GM12878 (cell line): Measurements from ENCODE around the gene GNPNAT1. TPM values are rescaled to one million over a fixed set of nuclear protein-coding genes. Genes with fewer than 3 reads are reported as not detected.

Experiments used
- ATAC-seq: fragments of 200-7000 bp; cut with Tn5 transposase; 3 replicates; pipeline ENCODE4 v1.9.1; 2020; ENCODE audit warnings: mild to moderate bottlenecking, moderate library complexity
- BruUV-seq: library from RNA; stranded (reverse); fragments of 400-500 nt; replicated peaks from 2 replicates; lab custom pipeline; 2021; lab: Mats Ljungman, UMichigan
- CTCF ChIA-PET: fragments of 300-600 bp; sonication (Branson Sonifier 250); formaldehyde crosslinking; extraction: SDS; loops from one replicate; lab custom pipeline; 2021; ENCODE audit warnings: inconsistent platforms; lab: Yijun Ruan, JAX
- POLR2A ChIA-PET: fragments of 350-600 bp; formaldehyde crosslinking; extraction: SDS; loops from one replicate; lab custom pipeline; 2021; ENCODE audit warnings: inconsistent platforms; lab: Charles Lee
- RAD21 ChIA-PET: fragments of 300-600 bp; sonication (Branson Sonifier 250); formaldehyde crosslinking; loops from one replicate; lab custom pipeline; 2023; ENCODE audit warnings: antibody characterized with exemption; ENCODE audit not compliant: unreplicated experiment; lab: Charles Lee
- SMC1A ChIA-PET: fragments of 300-600 bp; sonication (Branson Sonifier 250); formaldehyde crosslinking; loops from one replicate; lab custom pipeline; 2023; ENCODE audit not compliant: unreplicated experiment, uncharacterized antibody; lab: Charles Lee
- DNase-seq: peaks from one replicate; pipeline ENCODE4 v3.0.0-alpha.2; 2011; ENCODE audit warnings: low read depth, low spot score
- FAIRE-seq: peaks from 3 replicates; lab custom pipeline; 2011; peaks lifted over from hg19 to GRCh38; lab: Jason Lieb, UNC
- H2AFZ ChIP-seq: 2 replicates; pipeline ENCODE4 v1.6.0; 2011; ENCODE audit warnings: low read depth, low read length, control low read depth; ENCODE audit not compliant: control insufficient read depth
- H3K27ac ChIP-seq: 2 replicates; pipeline ENCODE4 v1.5.1; 2011; ENCODE audit warnings: control low read depth; ENCODE audit not compliant: control insufficient read depth, insufficient read depth
- H3K27me3 ChIP-seq, 2 experiments: replicated peaks in 1 of 2; 2 replicates each; pipeline versions ENCODE4 v1.6.0 to v1.6.1; 2011; ENCODE audit warnings: low read length in 1 of 2; ENCODE audit not compliant: control insufficient read depth in 2 of 2, insufficient read depth in 2 of 2
- H3K36me3 ChIP-seq, 2 experiments: 2 replicates each; pipeline ENCODE4 v1.5.1; 2011; ENCODE audit warnings: low read length in 1 of 2; ENCODE audit not compliant: control insufficient read depth in 2 of 2, insufficient read depth in 2 of 2
- H3K4me1 ChIP-seq: 2 replicates; pipeline ENCODE4 v1.6.1; 2011; ENCODE audit warnings: mild to moderate bottlenecking, low read length, moderate library complexity, mixed read lengths; ENCODE audit not compliant: control insufficient read depth, insufficient read depth
- H3K4me2 ChIP-seq: 2 replicates; pipeline ENCODE4 v1.6.0; 2011; ENCODE audit warnings: control low read depth; ENCODE audit not compliant: control insufficient read depth, insufficient read depth
- H3K4me3 ChIP-seq: fragments of 200-600 bp; sonication (generic); 2 replicates; pipeline ENCODE4 v1.5.1; 2016
- H3K79me2 ChIP-seq: 2 replicates; pipeline ENCODE4 v1.6.0; 2011; ENCODE audit warnings: low read length; ENCODE audit not compliant: control insufficient read depth, insufficient read depth
- H3K9ac ChIP-seq: 2 replicates; pipeline ENCODE4 v1.8.0; 2011; ENCODE audit warnings: low read length, control low read depth, mixed read lengths; ENCODE audit not compliant: control insufficient read depth, insufficient read depth
- H3K9me3 ChIP-seq: replicated peaks from 3 replicates; pipeline ENCODE4 v1.5.1; 2011; ENCODE audit warnings: mild to moderate bottlenecking, low read length; ENCODE audit not compliant: control insufficient read depth, insufficient read depth
- H4K20me1 ChIP-seq: 2 replicates; pipeline ENCODE4 v1.6.0; 2011; ENCODE audit not compliant: control insufficient read depth, insufficient read depth
- CHD4 ChIP-seq: fragments of 200-600 bp; sonication (generic); IDR thresholded peaks from 2 replicates; pipeline ENCODE4 v1.6.1; 2016; ENCODE audit warnings: mild to moderate bottlenecking
- EP300 ChIP-seq, 2 experiments: fragments of 150-350 bp in 1 of 2; IDR thresholded peaks; 2 replicates each; pipeline ENCODE4 v1.6.1; 2011 to 2012; ENCODE audit warnings: low read depth in 2 of 2, low read length in 2 of 2, borderline replicate concordance in 1 of 2, improper control_type of control experiment in 1 of 2, inconsistent platforms in 1 of 2; ENCODE audit not compliant: control insufficient read depth in 1 of 2
- EZH2 ChIP-seq: IDR thresholded peaks from 2 replicates; pipeline ENCODE4 v1.6.1; 2012; ENCODE audit warnings: low read depth, mild to moderate bottlenecking, control low read depth, inconsistent platforms, low read length, borderline replicate concordance; ENCODE audit not compliant: control insufficient read depth
- FOXM1 ChIP-seq: IDR thresholded peaks from 2 replicates; pipeline ENCODE4 v1.6.1; 2012; ENCODE audit warnings: low read depth, mild to moderate bottlenecking, inconsistent platforms, low read length, moderate library complexity
- GABPA ChIP-seq: IDR thresholded peaks from 2 replicates; pipeline ENCODE4 v1.6.1; 2014; ENCODE audit warnings: antibody characterized with exemption, low read depth, mild to moderate bottlenecking, inconsistent platforms
- HCFC1 ChIP-seq: fragments of 150-350 bp; IDR thresholded peaks from 2 replicates; pipeline ENCODE4 v1.6.1; 2014; ENCODE audit warnings: low read length
- JUNB ChIP-seq: IDR thresholded peaks from 2 replicates; pipeline ENCODE4 v1.6.1; 2016; ENCODE audit warnings: antibody characterized with exemption, mild to moderate bottlenecking
- MXI1 ChIP-seq: fragments of 150-350 bp; IDR thresholded peaks from 2 replicates; pipeline ENCODE4 v1.6.1; 2011; ENCODE audit warnings: low read depth, mild to moderate bottlenecking, inconsistent platforms, low read length, improper control_type of control experiment
- SIX5 ChIP-seq: IDR thresholded peaks from 2 replicates; pipeline ENCODE4 v1.6.1; 2011; ENCODE audit warnings: mild to moderate bottlenecking, low read depth, low read length, moderate library complexity; ENCODE audit not compliant: severe bottlenecking
- SP1 ChIP-seq: IDR thresholded peaks from one replicate; pipeline ENCODE4 v1.6.1; 2011; ENCODE audit warnings: low read depth, low read length
- SREBF1 ChIP-seq: IDR thresholded peaks from 2 replicates; pipeline ENCODE4 v1.6.1; 2012; ENCODE audit warnings: mild to moderate bottlenecking, low read length
- STAT3 ChIP-seq: IDR thresholded peaks from 2 replicates; pipeline ENCODE4 v1.6.1; 2011; ENCODE audit warnings: low read depth, low read length, improper control_type of control experiment
- SUZ12 ChIP-seq: fragments of 200-600 bp; sonication (generic); IDR thresholded peaks from one replicate; pipeline ENCODE4 v1.6.1; 2018; ENCODE audit warnings: antibody characterized with exemption, mild to moderate bottlenecking; ENCODE audit not compliant: unreplicated experiment
- TCF7 ChIP-seq: IDR thresholded peaks from 2 replicates; pipeline ENCODE4 v1.6.1; 2014; ENCODE audit warnings: antibody characterized with exemption, borderline replicate concordance
- ZNF24 ChIP-seq: fragments of 450-650 bp; IDR thresholded peaks from 2 replicates; pipeline ENCODE4 v1.6.1; 2017; ENCODE audit warnings: antibody characterized with exemption, mild to moderate bottlenecking
- ZNF274 ChIP-seq: IDR thresholded peaks from one replicate; pipeline ENCODE4 v1.8.0; 2011; ENCODE audit not compliant: insufficient read length, insufficient read depth
- WGBS: methylation state at CpG from one replicate; pipeline ENCODE4 v1.1.6; 2016; ENCODE audit warnings: low lambda C conversion rate; ENCODE audit not compliant: insufficient replicate concordance, insufficient coverage; ENCODE audit errors: missing lambda C conversion rate; 5-methylcytosine and 5-hydroxymethylcytosine counted together
- in situ Hi-C: fragments of 300-500 bp; cut with MboI; formaldehyde crosslinking; loops from 9 replicates; pipeline ENCODE4 v1.14.3; 2018; ENCODE audit warnings: mixed read lengths
- intact Hi-C: fragments of 100-400 bp; cut with micrococcal nuclease; formaldehyde crosslinking; loops from one replicate; pipeline ENCODE4 v1.14.2; 2022; ENCODE audit not compliant: unreplicated experiment
- polyA plus RNA-seq, 11 experiments: library from polyadenylated mRNA; depleted of rRNA in 4 of 11; unstranded in 6 of 11; stranded (reverse) in 5 of 11; fragments of >200 nt; fragmentation: Nextera tagmentation in 4 of 11; fragmentation: Illumina TruSeq in 1 of 11; extraction: Ambion mirVana in 4 of 11; extraction: Trizol in 1 of 11; gene quantifications; 1 replicate in 1 of 11; 2 replicates in 10 of 11; pipeline versions ENCODE4 v1.2.1 to v1.2.3, GENCODE V29; 2011 to 2016; ENCODE audit warnings: inconsistent platforms in 2 of 11, missing spikeins in 2 of 11, low read depth in 1 of 11
- total RNA-seq, 4 experiments: library from RNA; depleted of rRNA in 3 of 4; stranded (reverse); fragments of >200 nt in 3 of 4; fragmentation: Illumina TruSeq in 1 of 4; extraction: Trizol in 1 of 4; gene quantifications; 2 replicates each; pipeline versions ENCODE4 v1.2.1 to v1.2.3, GENCODE V29; 2013 to 2021
- TF ChIP-seq, protein P1 (sequence below): fragments of 450-650 bp; IDR thresholded peaks from 2 replicates; pipeline ENCODE4 v1.6.1; 2016; ENCODE audit warnings: mild to moderate bottlenecking
- TF ChIP-seq, protein P2 (sequence below): fragments of 150-350 bp; IDR thresholded peaks from 2 replicates; pipeline ENCODE4 v1.6.1; 2014; ENCODE audit warnings: mild to moderate bottlenecking, low read depth, low read length

GNPNAT1 gene
- total and polyA plus RNA-seq, 10 of the 15 experiments (the other 5 are each of a cell fraction or from before 2014, with no cell fraction given) = 18.9 to 52.6 (median 28.2) TPM

DNA sequence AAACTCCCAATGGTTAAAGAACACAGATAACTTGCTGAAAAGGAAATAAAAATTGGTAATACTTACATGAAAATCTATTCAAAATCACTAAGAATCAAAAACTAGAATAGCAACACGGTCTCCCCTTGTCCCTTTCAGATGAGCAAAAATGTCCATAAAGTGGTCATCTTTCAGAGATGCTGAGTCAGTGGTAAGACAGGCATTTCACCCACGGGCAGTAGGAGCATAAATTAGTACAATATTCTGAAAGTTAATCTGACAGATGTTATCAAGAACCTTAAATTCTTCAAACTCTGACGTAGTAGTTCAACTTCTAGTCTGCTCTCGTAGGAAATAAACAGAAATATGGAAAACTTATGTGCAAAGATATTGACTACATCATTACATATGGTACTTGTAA is 33.1 kb upstream of the GNPNAT1 start:
- ChIA-PET POLR2A (no interaction called here), CTCF (interaction anchor here (0.7 to 7.9 kb wide), 17 partner anchors 8 to 525 kb away, joined by 3 to 115 read pairs (median 4); no protein-coding TSS in a partner anchor), SMC1A (interaction anchor here (0.8 to 3.9 kb wide), 19 partner anchors 9 to 483 kb away, joined by 3 to 58 read pairs (median 6); no protein-coding TSS in a partner anchor), RAD21 (interaction anchor here (0.6 to 4.4 kb wide), 14 partner anchors 17 to 481 kb away, joined by 3 to 68 read pairs (median 4); no protein-coding TSS in a partner anchor)
- WGBS = 0% methylated on average over 4 of the region's 4 CpGs
- no peak overlapping the region for H3K9ac ChIP-seq
- H3K27ac ChIP-seq = no peak overlapping the region
- no peak overlapping the region for H2AFZ ChIP-seq
- in situ Hi-C loops = loop anchor here (5.0 kb wide), 2 partner anchors 138 to 483 kb away; no protein-coding TSS in a partner anchor
- DNase-seq (no peak), ATAC-seq (peak; percentile 54), FAIRE-seq (no peak)
- intact Hi-C loops = loop anchor here (2.0 kb wide), 1 partner anchor 480 kb away; no protein-coding TSS in a partner anchor
- no peak overlapping the region for H3K4me2 ChIP-seq
- H3K36me3 ChIP-seq = no peaks in the 10 kb centered on the region
- peaks cover 5% of the 10 kb centered on the region for H3K4me1 ChIP-seq
- H3K9me3 ChIP-seq = no peaks in the 10 kb centered on the region
- H3K27me3 ChIP-seq = no peaks in the 10 kb centered on the region
- H3K79me2 ChIP-seq = no peaks in the 10 kb centered on the region
- TF ChIP-seq FOXM1 = no peak
- no peak for TF ChIP-seq MXI1
- TF ChIP-seq SUZ12 = no peak
- TF ChIP-seq SIX5 = no peak
- TF ChIP-seq JUNB = no peak
- no peak for TF ChIP-seq GABPA
- no peak for TF ChIP-seq EP300 (IDR thresholded peaks at IDR 0.05; ENCODE audit: borderline replicate concordance in 1 of 2, control insufficient read depth in 1 of 2, low read depth in 2 of 2, low read length in 2 of 2)
- no peak for TF ChIP-seq TCF7
- TF ChIP-seq ZNF24 = no peak
- TF ChIP-seq HCFC1 = no peak
- TF ChIP-seq ZNF274 = no peak
- TF ChIP-seq, protein P1, sequence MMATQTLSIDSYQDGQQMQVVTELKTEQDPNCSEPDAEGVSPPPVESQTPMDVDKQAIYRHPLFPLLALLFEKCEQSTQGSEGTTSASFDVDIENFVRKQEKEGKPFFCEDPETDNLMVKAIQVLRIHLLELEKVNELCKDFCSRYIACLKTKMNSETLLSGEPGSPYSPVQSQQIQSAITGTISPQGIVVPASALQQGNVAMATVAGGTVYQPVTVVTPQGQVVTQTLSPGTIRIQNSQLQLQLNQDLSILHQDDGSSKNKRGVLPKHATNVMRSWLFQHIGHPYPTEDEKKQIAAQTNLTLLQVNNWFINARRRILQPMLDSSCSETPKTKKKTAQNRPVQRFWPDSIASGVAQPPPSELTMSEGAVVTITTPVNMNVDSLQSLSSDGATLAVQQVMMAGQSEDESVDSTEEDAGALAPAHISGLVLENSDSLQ = no peak
- TF ChIP-seq, protein P2, sequence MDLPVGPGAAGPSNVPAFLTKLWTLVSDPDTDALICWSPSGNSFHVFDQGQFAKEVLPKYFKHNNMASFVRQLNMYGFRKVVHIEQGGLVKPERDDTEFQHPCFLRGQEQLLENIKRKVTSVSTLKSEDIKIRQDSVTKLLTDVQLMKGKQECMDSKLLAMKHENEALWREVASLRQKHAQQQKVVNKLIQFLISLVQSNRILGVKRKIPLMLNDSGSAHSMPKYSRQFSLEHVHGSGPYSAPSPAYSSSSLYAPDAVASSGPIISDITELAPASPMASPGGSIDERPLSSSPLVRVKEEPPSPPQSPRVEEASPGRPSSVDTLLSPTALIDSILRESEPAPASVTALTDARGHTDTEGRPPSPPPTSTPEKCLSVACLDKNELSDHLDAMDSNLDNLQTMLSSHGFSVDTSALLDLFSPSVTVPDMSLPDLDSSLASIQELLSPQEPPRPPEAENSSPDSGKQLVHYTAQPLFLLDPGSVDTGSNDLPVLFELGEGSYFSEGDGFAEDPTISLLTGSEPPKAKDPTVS = no peak
- no peak for TF ChIP-seq STAT3
- no peak for TF ChIP-seq EZH2
- TF ChIP-seq CHD4 = no peak
- no peak for TF ChIP-seq SREBF1
- no peak for TF ChIP-seq SP1
- no peak overlapping the region for H3K4me3 ChIP-seq
- no TSS peak for BruUV-seq
- H4K20me1 ChIP-seq = no peaks in the 10 kb centered on the region
